NCI-H1105 treated with DMSO at 0.1 percent for 48 hours (cell line): ENCODE measurements around the gene CRYGS.
"Not testable (repeated sequence)": the region's sequence is repeated elsewhere in the genome, so short reads cannot be mapped to it uniquely, and the experiment has no call there.

Experiments used
- DNase-seq: peaks from one replicate; lab custom pipeline; 2025; lab: John Stamatoyannopoulos, UW

CRYGS gene

GRCh38 chr3:186519021-186519658 lies 25.0 kb downstream of the CRYGS start:
- DNase-seq: no peak

- DNase-seq: no peak
Measured at GRCh38 chr3:186517218-186517617, 27.0 kb downstream of the CRYGS start.

- no peak for DNase-seq
Measured at GRCh38 chr3:186516646-186517045, 27.5 kb downstream of the CRYGS start.

- no peak for DNase-seq
Measured at GRCh38 chr3:186515125-186515524, 29.1 kb downstream of the CRYGS start.

GRCh38 chr3:186514296-186515002 lies 29.7 kb downstream of the CRYGS start:
- no peak for DNase-seq

GRCh38 chr3:186513386-186513785 lies 30.8 kb downstream of the CRYGS start:
- no peak for DNase-seq

- no peak for DNase-seq
Measured at GRCh38 chr3:186512570-186513302, 31.4 kb downstream of the CRYGS start.

- DNase-seq: no peak
Measured at GRCh38 chr3:186511702-186512101, 32.5 kb downstream of the CRYGS start.

GRCh38 chr3:186511245-186511644 lies 32.9 kb downstream of the CRYGS start:
- no peak for DNase-seq

- no peak for DNase-seq
Measured at GRCh38 chr3:186510374-186511079, 33.7 kb downstream of the CRYGS start.

GRCh38 chr3:186509423-186509822 lies 34.8 kb downstream of the CRYGS start:
- DNase-seq: no peak

GRCh38 chr3:186506857-186507256 lies 37.3 kb downstream of the CRYGS start:
- DNase-seq: no peak

GRCh38 chr3:186506191-186506739 lies 37.9 kb downstream of the CRYGS start:
- no peak for DNase-seq

- no peak for DNase-seq
Measured at GRCh38 chr3:186502966-186503712, 41.0 kb downstream of the CRYGS start.

GRCh38 chr3:186502138-186502948 lies 41.8 kb downstream of the CRYGS start:
- DNase-seq: no peak

GRCh38 chr3:186499949-186500348 lies 44.2 kb downstream of the CRYGS start:
- DNase-seq: not testable (repeated sequence)

GRCh38 chr3:186498022-186498421 lies 46.2 kb downstream of the CRYGS start:
- DNase-seq: not testable (repeated sequence)

- DNase-seq: no peak
Measured at GRCh38 chr3:186497608-186498007, 46.6 kb downstream of the CRYGS start.

GRCh38 chr3:186496635-186497034 lies 47.5 kb downstream of the CRYGS start:
- DNase-seq: no peak

GRCh38 chr3:186496016-186496415 lies 48.2 kb downstream of the CRYGS start:
- no peak for DNase-seq
